HG03039 (cell line): Measurements from ENCODE around the gene CLIP2.
"Not testable (repeated sequence)": the region's sequence is repeated elsewhere in the genome, so short reads cannot be mapped to it uniquely, and the experiment has no call there.

ENCODE experiments used
- ATAC-seq: cut with Tn5 transposase; IDR thresholded peaks from one replicate; pipeline ENCODE4 v1.9.1; 2021; ENCODE audit warnings: mild to moderate bottlenecking, moderate library complexity; ENCODE audit not compliant: unreplicated experiment

CLIP2 gene

GRCh38 chr7:74289018-74289658, at the start of gene CLIP2:
CLIP2 (plus strand) TSS chr7:74289407; CDS start chr7:74317547, 28,140 bp downstream.
- ATAC-seq: no peak

GRCh38 chr7:74240482-74240881, 48.7 kb upstream of the CLIP2 start:
- ATAC-seq: no peak

GRCh38 chr7:74242122-74242443, 47.1 kb upstream of the CLIP2 start:
- ATAC-seq: no peak

- ATAC-seq: no peak
These were observed 42.7 kb upstream of the CLIP2 start for GRCh38 chr7:74246497-74246896.

GRCh38 chr7:74248156-74248555, 41.1 kb upstream of the CLIP2 start:
- ATAC-seq: no peak

- not testable (repeated sequence) for ATAC-seq
These were observed 40.1 kb upstream of the CLIP2 start for GRCh38 chr7:74249058-74249457.

- ATAC-seq: no peak
These were observed 36.3 kb upstream of the CLIP2 start for GRCh38 chr7:74252893-74253292.

GRCh38 chr7:74253331-74253730, 35.9 kb upstream of the CLIP2 start:
- no peak for ATAC-seq

GRCh38 chr7:74253835-74254128, 35.4 kb upstream of the CLIP2 start:
- peak; percentile 7 for ATAC-seq

- peak; percentile 92 for ATAC-seq
These were observed 34.9 kb upstream of the CLIP2 start, which contains the start of gene RFC2 for GRCh38 chr7:74254129-74254857. RFC2 (minus strand) TSS chr7:74254399; CDS start chr7:74254383, 16 bp downstream.

GRCh38 chr7:74254858-74255379, 34.3 kb upstream of the CLIP2 start:
- no peak for ATAC-seq

- not testable (repeated sequence) for ATAC-seq
These were observed 33.7 kb upstream of the CLIP2 start for GRCh38 chr7:74255461-74255860.

- ATAC-seq: no peak
These were observed 32.5 kb upstream of the CLIP2 start for GRCh38 chr7:74256491-74257408.

GRCh38 chr7:74258639-74259038, 30.6 kb upstream of the CLIP2 start:
- ATAC-seq: no peak

- ATAC-seq: no peak
These were observed 26.4 kb upstream of the CLIP2 start for GRCh38 chr7:74262639-74263398.

GRCh38 chr7:74263399-74264120, 25.6 kb upstream of the CLIP2 start:
- no peak for ATAC-seq

GRCh38 chr7:74266191-74266963, 22.8 kb upstream of the CLIP2 start:
- no peak for ATAC-seq

- no peak for ATAC-seq
These were observed 21.2 kb upstream of the CLIP2 start for GRCh38 chr7:74267756-74268565.
